ENCODE results near the gene DOK3.

DNA sequence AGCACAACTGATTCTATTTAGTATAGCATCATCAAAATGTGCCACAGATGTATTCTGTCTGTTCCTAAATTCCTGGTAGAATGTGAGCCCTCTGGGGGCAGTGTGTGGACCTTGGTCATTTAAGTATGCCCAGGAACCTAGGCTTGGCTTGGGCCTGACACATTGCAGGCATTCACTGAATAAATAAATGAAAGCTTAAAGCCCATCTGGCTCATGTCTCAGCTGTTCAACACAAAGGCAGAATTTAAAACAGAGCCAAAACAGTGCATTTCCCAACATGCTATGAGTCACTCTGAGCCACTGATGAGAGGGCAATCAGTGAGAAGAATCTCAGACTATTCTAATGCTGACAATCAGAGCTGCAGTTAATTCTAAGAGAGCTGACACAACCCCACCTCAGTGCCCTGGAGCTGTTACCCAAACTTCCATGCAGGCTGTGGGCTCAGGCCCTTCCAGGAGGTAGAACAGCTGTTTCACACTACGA lies 36.7 kb upstream of the DOK3 start:
- TF ChIP-seq, protein P1, sequence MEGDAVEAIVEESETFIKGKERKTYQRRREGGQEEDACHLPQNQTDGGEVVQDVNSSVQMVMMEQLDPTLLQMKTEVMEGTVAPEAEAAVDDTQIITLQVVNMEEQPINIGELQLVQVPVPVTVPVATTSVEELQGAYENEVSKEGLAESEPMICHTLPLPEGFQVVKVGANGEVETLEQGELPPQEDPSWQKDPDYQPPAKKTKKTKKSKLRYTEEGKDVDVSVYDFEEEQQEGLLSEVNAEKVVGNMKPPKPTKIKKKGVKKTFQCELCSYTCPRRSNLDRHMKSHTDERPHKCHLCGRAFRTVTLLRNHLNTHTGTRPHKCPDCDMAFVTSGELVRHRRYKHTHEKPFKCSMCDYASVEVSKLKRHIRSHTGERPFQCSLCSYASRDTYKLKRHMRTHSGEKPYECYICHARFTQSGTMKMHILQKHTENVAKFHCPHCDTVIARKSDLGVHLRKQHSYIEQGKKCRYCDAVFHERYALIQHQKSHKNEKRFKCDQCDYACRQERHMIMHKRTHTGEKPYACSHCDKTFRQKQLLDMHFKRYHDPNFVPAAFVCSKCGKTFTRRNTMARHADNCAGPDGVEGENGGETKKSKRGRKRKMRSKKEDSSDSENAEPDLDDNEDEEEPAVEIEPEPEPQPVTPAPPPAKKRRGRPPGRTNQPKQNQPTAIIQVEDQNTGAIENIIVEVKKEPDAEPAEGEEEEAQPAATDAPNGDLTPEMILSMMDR (IDR thresholded peaks at IDR 0.05; ENCODE audit: low read length): no peak
- TF ChIP-seq EZH2 (IDR thresholded peaks at IDR 0.05; ENCODE audit: borderline replicate concordance, low read length): no peak

Measured in OCI-LY1 (cell line).